Measurements from ENCODE around the gene MMP8. TPM values are rescaled to one million over a fixed set of nuclear protein-coding genes. Genes with fewer than 3 reads are reported as not detected.

Gene MMP8
- polyA plus RNA-seq, 3 donors = 0.06 TPM; not detected in 2

Other genes with a start within 250 kb of the MMP8 start
- gene MMP7, start 194.2 kb downstream of the MMP8 start, polyA plus RNA-seq (ENCODE audit: insufficient read length in 3 of 3) = 10 to 100 TPM; 22.6 to 29.0 (median 27.2) TPM
- not detected for gene MMP20, start 99.6 kb downstream of the MMP8 start, polyA plus RNA-seq (ENCODE audit: insufficient read length in 3 of 3)
- not detected for gene MMP27, start 19.2 kb downstream of the MMP8 start, polyA plus RNA-seq (ENCODE audit: insufficient read length in 3 of 3)
- under 1 TPM in 1 of 3 donors, not detected in 2; 0.11 TPM for gene MMP10, start 55.7 kb upstream of the MMP8 start, polyA plus RNA-seq (ENCODE audit: insufficient read length in 3 of 3)
- under 1 TPM in 2 of 3 donors, not detected in 1; 0.21 to 0.27 TPM for gene MMP1, start 73.2 kb upstream of the MMP8 start, polyA plus RNA-seq (ENCODE audit: insufficient read length in 3 of 3)
- under 1 TPM in 1 of 3 donors, not detected in 2; 0.10 TPM for gene MMP3, start 118.7 kb upstream of the MMP8 start, polyA plus RNA-seq (ENCODE audit: insufficient read length in 3 of 3)
- gene MMP12, start 150.0 kb upstream of the MMP8 start, polyA plus RNA-seq (ENCODE audit: insufficient read length in 3 of 3) = 1 to 10 TPM; 2.4 to 4.7 (median 4.3) TPM
- gene MMP13, start 230.8 kb upstream of the MMP8 start, polyA plus RNA-seq (ENCODE audit: insufficient read length in 3 of 3) = under 1 TPM in 1 of 3 donors, not detected in 2; 0.16 TPM